Panc1 (cell line): Measurements from ENCODE around the gene CARMIL1. TPM values are rescaled to one million over a fixed set of nuclear protein-coding genes. Genes with fewer than 3 reads are reported as not detected.

ENCODE experiments used
- ATAC-seq: fragments of 200-7000 bp; cut with Tn5 transposase; 2 replicates; pipeline ENCODE4 v1.9.1; 2020; ENCODE audit warnings: mild to moderate bottlenecking, moderate library complexity
- BruUV-seq: library from RNA; stranded (reverse); fragments of 400-500 nt; replicated peaks from 2 replicates; lab custom pipeline; 2021; lab: Mats Ljungman, UMichigan
- CTCF ChIA-PET: fragments of 300-600 bp; sonication (Branson Sonifier 250); formaldehyde crosslinking; loops from one replicate; lab custom pipeline; 2022; ENCODE audit warnings: antibody characterized with exemption; lab: Charles Lee
- POLR2A ChIA-PET: fragments of 300-600 bp; sonication (Branson Sonifier 250); formaldehyde crosslinking; loops from one replicate; lab custom pipeline; 2022; ENCODE audit warnings: antibody characterized with exemption; lab: Charles Lee
- DNase-seq: peaks from one replicate; pipeline ENCODE4 v3.0.0-alpha.2; 2010; ENCODE audit warnings: low read depth, low spot score
- H3K27ac ChIP-seq: 2 replicates; pipeline ENCODE4 v1.5.1; 2011; ENCODE audit warnings: mild to moderate bottlenecking, low read length, inconsistent platforms
- H3K27me3 ChIP-seq: fragments of 200-500 bp; sonication (Bioruptor generic); 2 replicates; pipeline ENCODE4 v1.6.0; 2014; ENCODE audit warnings: low read length, inconsistent platforms; ENCODE audit not compliant: control insufficient read depth, insufficient read depth
- H3K36me3 ChIP-seq: fragments of 200-500 bp; sonication (Bioruptor generic); 2 replicates; pipeline ENCODE4 v1.5.1; 2014; ENCODE audit warnings: inconsistent platforms, mild to moderate bottlenecking, low read length, moderate library complexity; ENCODE audit not compliant: control insufficient read depth, insufficient read depth
- H3K4me1 ChIP-seq: 2 replicates; pipeline ENCODE4 v1.5.1; 2011; ENCODE audit warnings: inconsistent platforms, mild to moderate bottlenecking, low read length, moderate library complexity; ENCODE audit not compliant: control insufficient read depth, insufficient read depth
- H3K4me3 ChIP-seq, 2 experiments: 2 replicates each; pipeline ENCODE4 v1.5.1; 2011 to 2012; ENCODE audit warnings: low read depth in 2 of 2, low read length in 2 of 2, mild to moderate bottlenecking in 2 of 2, inconsistent platforms in 1 of 2, moderate library complexity in 1 of 2
- H3K9me3 ChIP-seq: fragments of 200-500 bp; sonication (Bioruptor generic); 2 replicates; pipeline ENCODE4 v1.5.1; 2014; ENCODE audit warnings: low read depth, mild to moderate bottlenecking, inconsistent platforms, low read length, moderate library complexity; ENCODE audit not compliant: control insufficient read depth, insufficient read depth
- CTCF ChIP-seq: fragments of 450-650 bp; IDR thresholded peaks from 2 replicates; pipeline ENCODE4 v1.5.1; 2017; ENCODE audit warnings: mild to moderate bottlenecking
- POLR2AphosphoS5 ChIP-seq: IDR thresholded peaks from 2 replicates; pipeline ENCODE4 v1.6.1; 2012; ENCODE audit warnings: mild to moderate bottlenecking, low read depth, low read length, moderate library complexity
- REST ChIP-seq, 2 experiments: IDR thresholded peaks; 2 replicates each; pipeline ENCODE4 v1.6.1; 2011 to 2012; ENCODE audit warnings: low read depth in 2 of 2, control low read depth in 1 of 2, low read length in 1 of 2, mild to moderate bottlenecking in 1 of 2, moderate library complexity in 1 of 2; ENCODE audit not compliant: insufficient read depth in 1 of 2
- SIN3A ChIP-seq: IDR thresholded peaks from 2 replicates; pipeline ENCODE4 v1.6.1; 2012; ENCODE audit warnings: low read depth, mild to moderate bottlenecking, low read length, moderate library complexity, borderline replicate concordance; ENCODE audit not compliant: insufficient read depth
- TCF7L2 ChIP-seq: IDR thresholded peaks from 2 replicates; pipeline ENCODE4 v1.6.1; 2011; ENCODE audit warnings: mild to moderate bottlenecking, low read depth, low read length, inconsistent platforms
- in situ Hi-C: cut with HindIII; loops from 2 replicates; pipeline ENCODE4 v1.10.0; 2016; ENCODE audit warnings: low sequenced_read_pairs, low pct_unique_long_range_greater_than_20kb
- intact Hi-C: fragments of 100-400 bp; cut with micrococcal nuclease; formaldehyde crosslinking; loops from one replicate; pipeline ENCODE4 v1.10.0; 2022; ENCODE audit not compliant: unreplicated experiment
- total RNA-seq: library from RNA; stranded (reverse); gene quantifications from one replicate; pipeline ENCODE4 v1.2.1, GENCODE V29; 2021; ENCODE audit not compliant: unreplicated experiment

Gene CARMIL1
- total RNA-seq, 1 experiment from 2014 or later = 4.0 TPM

- Histone ChIP-seq H3K9me3 (no peaks in the 10 kb centered on the region), H3K4me3 (no peak overlapping the region), H3K36me3 (no peaks in the 10 kb centered on the region), H3K27ac (no peak overlapping the region), H3K4me1 (no peaks in the 10 kb centered on the region), H3K27me3 (no peaks in the 10 kb centered on the region)
- ATAC-seq = no peak
- intact Hi-C loops (no loop called here), in situ Hi-C loops (no loop called here)
- TF ChIP-seq TCF7L2 (no peak), CTCF (no peak), POLR2AphosphoS5 (no peak), REST (IDR thresholded peaks at IDR 0.05; ENCODE audit: insufficient read depth in 1 of 2, low read depth in 2 of 2, low read length in 1 of 2) (no peak), SIN3A (no peak)
- POLR2A ChIA-PET = no interaction called here
- BruUV-seq = no TSS peak
- CTCF ChIA-PET = no interaction called here
- no peak for DNase-seq
Observed at GRCh38 chr6:25330796-25331685, 51.9 kb downstream of the CARMIL1 start.

GRCh38 chr6:25332165-25332564 is 53.0 kb downstream of the CARMIL1 start:
- ATAC-seq = no peak
- H3K36me3 ChIP-seq = no peaks in the 10 kb centered on the region
- H3K9me3 ChIP-seq = no peaks in the 10 kb centered on the region
- no peak overlapping the region for H3K27ac ChIP-seq
- CTCF ChIA-PET = no interaction called here
- H3K4me1 ChIP-seq = no peaks in the 10 kb centered on the region
- POLR2A ChIA-PET = no interaction called here
- TF ChIP-seq SIN3A = no peak
- no peak for TF ChIP-seq POLR2AphosphoS5
- no peak for TF ChIP-seq TCF7L2
- no peak for TF ChIP-seq REST (IDR thresholded peaks at IDR 0.05; ENCODE audit: insufficient read depth in 1 of 2, low read depth in 2 of 2, low read length in 1 of 2)
- TF ChIP-seq CTCF = no peak
- intact Hi-C loops = no loop called here
- no peak for DNase-seq
- no TSS peak for BruUV-seq
- no peaks in the 10 kb centered on the region for H3K27me3 ChIP-seq
- no peak overlapping the region for H3K4me3 ChIP-seq
- in situ Hi-C loops = no loop called here
